WTC11 (cell line): ENCODE data around the gene BASP1. TPM values are rescaled to one million over a fixed set of nuclear protein-coding genes. Genes with fewer than 3 reads are reported as not detected.
A peak's percentile ranks its signal among the peaks of the same experiment; 100 is the strongest.

Experiments used
- ATAC-seq: fragments of 200-7000 bp; cut with Tn5 transposase; 2 replicates; pipeline ENCODE4 v1.10.0; 2021; ENCODE audit warnings: mild to moderate bottlenecking, moderate library complexity
- Bru-seq: library from RNA; stranded (reverse); fragments of 400-500 nt; gene quantifications from one replicate; lab custom pipeline; 2021; lab: Mats Ljungman, UMichigan
- CTCF ChIA-PET: fragments of 300-600 bp; sonication (Branson Sonifier 250); formaldehyde crosslinking; loops from one replicate; lab custom pipeline; 2021; ENCODE audit warnings: antibody characterized with exemption; lab: Charles Lee
- POLR2A ChIA-PET: fragments of 350-600 bp; sonication (Branson Sonifier 250); formaldehyde crosslinking; loops from one replicate; lab custom pipeline; 2021; ENCODE audit warnings: antibody characterized with exemption; lab: Charles Lee
- DNase-seq: peaks from one replicate; pipeline ENCODE4 v3.0.0; 2021; ENCODE audit warnings: low spot score
- H3K27ac Mint-ChIP-seq: 2 replicates; pipeline ENCODE4 v1.8.0; 2021; ENCODE audit warnings: mixed read lengths
- H3K27me3 Mint-ChIP-seq: 2 replicates; pipeline ENCODE4 v1.8.0; 2021; ENCODE audit warnings: low read depth, mild to moderate bottlenecking, moderate library complexity, mixed read lengths
- H3K36me3 Mint-ChIP-seq: 2 replicates; pipeline ENCODE4 v1.8.0; 2021; ENCODE audit warnings: mixed read lengths
- H3K4me1 Mint-ChIP-seq: 2 replicates; pipeline ENCODE4 v1.8.0; 2022; ENCODE audit warnings: mixed read lengths
- H3K4me3 Mint-ChIP-seq: 2 replicates; pipeline ENCODE4 v1.8.0; 2021; ENCODE audit warnings: mild to moderate bottlenecking, moderate library complexity, mixed read lengths
- H3K9me3 Mint-ChIP-seq: 2 replicates; pipeline ENCODE4 v1.8.0; 2021; ENCODE audit warnings: mixed read lengths
- ATF1 ChIP-seq: sonication (generic); formaldehyde crosslinking; IDR thresholded peaks from 2 replicates; pipeline ENCODE4 v1.8.1; 2023; ENCODE audit warnings: mild to moderate bottlenecking, moderate library complexity, missing genetic modification reagents
- CBFB ChIP-seq: sonication (generic); formaldehyde crosslinking; IDR thresholded peaks from 2 replicates; pipeline ENCODE4 v1.8.1; 2022; ENCODE audit warnings: mild to moderate bottlenecking, low read depth, missing genetic modification reagents
- CREM ChIP-seq: sonication (generic); formaldehyde crosslinking; IDR thresholded peaks from 2 replicates; pipeline ENCODE4 v1.8.1; 2022; ENCODE audit warnings: mild to moderate bottlenecking, missing genetic modification reagents, moderate library complexity
- FOXP1 ChIP-seq: sonication (generic); formaldehyde crosslinking; IDR thresholded peaks from 2 replicates; pipeline ENCODE4 v1.8.0; 2022; ENCODE audit warnings: missing genetic modification reagents, mild to moderate bottlenecking, moderate library complexity, borderline replicate concordance
- FOXP4 ChIP-seq: sonication (generic); formaldehyde crosslinking; IDR thresholded peaks from 2 replicates; pipeline ENCODE4 v1.8.0; 2022; ENCODE audit warnings: mild to moderate bottlenecking, missing genetic modification reagents
- IRF1 ChIP-seq: sonication (generic); formaldehyde crosslinking; IDR thresholded peaks from 2 replicates; pipeline ENCODE4 v1.8.0; 2023; ENCODE audit warnings: missing genetic modification reagents
- KAT7 ChIP-seq: sonication (generic); formaldehyde crosslinking; IDR thresholded peaks from 2 replicates; pipeline ENCODE4 v1.8.1; 2023; ENCODE audit warnings: missing genetic modification reagents, mild to moderate bottlenecking, borderline replicate concordance
- USF1 ChIP-seq: sonication (generic); formaldehyde crosslinking; IDR thresholded peaks from 2 replicates; pipeline ENCODE4 v1.8.0; 2022; ENCODE audit warnings: mild to moderate bottlenecking, missing genetic modification reagents
- ZNF396 ChIP-seq: fragments of 250-450 bp; sonication (Bioruptor Pico); IDR thresholded peaks from 2 replicates; pipeline ENCODE4 v1.8.0; 2021; ENCODE audit warnings: mild to moderate bottlenecking, moderate library complexity, borderline replicate concordance
- ZNF416 ChIP-seq: fragments of 250-450 bp; sonication (Bioruptor Pico); IDR thresholded peaks from 2 replicates; pipeline ENCODE4 v1.9.0; 2021; ENCODE audit warnings: mild to moderate bottlenecking, inconsistent platforms
- long read RNA-seq, 3 experiments: library from RNA in 1 of 3; library from capped mRNA in 1 of 3; library from polyadenylated mRNA in 1 of 3; unstranded in 2 of 3; stranded (forward) in 1 of 3; transcript quantifications; one replicate each; pipeline ENCODE4 v2.0.0, GENCODE V29; 2021
- total RNA-seq: library from RNA; stranded (reverse); gene quantifications from 3 replicates; pipeline ENCODE4 v1.2.3, GENCODE V29; 2021
- TF ChIP-seq, protein P1 (sequence below): sonication (generic); formaldehyde crosslinking; IDR thresholded peaks from 2 replicates; pipeline ENCODE4 v1.8.0; 2022; ENCODE audit warnings: missing genetic modification reagents
- TF ChIP-seq, protein P2 (sequence below): sonication (generic); formaldehyde crosslinking; IDR thresholded peaks from 2 replicates; pipeline ENCODE4 v1.8.0; 2022; ENCODE audit warnings: mild to moderate bottlenecking, missing genetic modification reagents
- TF ChIP-seq, protein P3 (sequence below): sonication (generic); formaldehyde crosslinking; IDR thresholded peaks from 2 replicates; pipeline ENCODE4 v1.8.1; 2023; ENCODE audit warnings: mild to moderate bottlenecking, moderate library complexity, missing genetic modification reagents
- TF ChIP-seq, protein P4 (sequence below): sonication (generic); formaldehyde crosslinking; IDR thresholded peaks from 2 replicates; pipeline ENCODE4 v1.8.1; 2022; ENCODE audit warnings: mild to moderate bottlenecking, moderate library complexity, missing genetic modification reagents

The BASP1 gene, protein sequence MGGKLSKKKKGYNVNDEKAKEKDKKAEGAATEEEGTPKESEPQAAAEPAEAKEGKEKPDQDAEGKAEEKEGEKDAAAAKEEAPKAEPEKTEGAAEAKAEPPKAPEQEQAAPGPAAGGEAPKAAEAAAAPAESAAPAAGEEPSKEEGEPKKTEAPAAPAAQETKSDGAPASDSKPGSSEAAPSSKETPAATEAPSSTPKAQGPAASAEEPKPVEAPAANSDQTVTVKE
- 108 to 123 TPM (median 119 TPM) in 3 replicates for total RNA-seq
- Bru-seq, nascent RNA: percentile 92 among the genes with signal in this experiment
- long read RNA-seq, experiment 1, transcript BASP1-201 (2 exons, 1,878 nt): major isoform, 191 of 213 reads
- long read RNA-seq, experiment 1, partial matches to known transcripts: 0 of 213 reads
- long read RNA-seq, experiment 1, other reads (novel, unspliced or antisense): 20 of 213 reads
- long read RNA-seq, experiment 2, transcript BASP1-201 (2 exons, 1,878 nt): major isoform, 27 of 205 reads
- long read RNA-seq, experiment 2, partial matches to known transcripts: 2 of 205 reads
- long read RNA-seq, experiment 2, other reads (novel, unspliced or antisense): 176 of 205 reads
- long read RNA-seq, experiment 3, partial matches to known transcripts: 0 of 78 reads
- long read RNA-seq, experiment 3, other reads (novel, unspliced or antisense): 78 of 78 reads

- ChIA-PET POLR2A (interaction anchor here (0.6 to 3.4 kb wide), 2 partner anchors 184 to 393 kb away, joined by 3 to 17 read pairs; no protein-coding TSS in a partner anchor), CTCF (interaction anchor here (0.6 to 2.8 kb wide), 10 partner anchors 15 to 1676 kb away, joined by 3 to 27 read pairs (median 7); no protein-coding TSS in a partner anchor)
- Mint-ChIP-seq H3K9me3 (no peaks in the 10 kb centered on the region), H3K4me1 (peaks cover 64% of the 10 kb centered on the region), H3K27me3 (no peaks in the 10 kb centered on the region), H3K4me3 (peak within 1 kb of the TSS; percentile 91), H3K36me3 (no peaks in the 10 kb centered on the region), H3K27ac (no peak within 1 kb of the TSS; the same call in 1 of the 2 replicates)
- DNase-seq (peak; percentile 81), ATAC-seq (peak; percentile 31)
- TF ChIP-seq, protein P1, sequence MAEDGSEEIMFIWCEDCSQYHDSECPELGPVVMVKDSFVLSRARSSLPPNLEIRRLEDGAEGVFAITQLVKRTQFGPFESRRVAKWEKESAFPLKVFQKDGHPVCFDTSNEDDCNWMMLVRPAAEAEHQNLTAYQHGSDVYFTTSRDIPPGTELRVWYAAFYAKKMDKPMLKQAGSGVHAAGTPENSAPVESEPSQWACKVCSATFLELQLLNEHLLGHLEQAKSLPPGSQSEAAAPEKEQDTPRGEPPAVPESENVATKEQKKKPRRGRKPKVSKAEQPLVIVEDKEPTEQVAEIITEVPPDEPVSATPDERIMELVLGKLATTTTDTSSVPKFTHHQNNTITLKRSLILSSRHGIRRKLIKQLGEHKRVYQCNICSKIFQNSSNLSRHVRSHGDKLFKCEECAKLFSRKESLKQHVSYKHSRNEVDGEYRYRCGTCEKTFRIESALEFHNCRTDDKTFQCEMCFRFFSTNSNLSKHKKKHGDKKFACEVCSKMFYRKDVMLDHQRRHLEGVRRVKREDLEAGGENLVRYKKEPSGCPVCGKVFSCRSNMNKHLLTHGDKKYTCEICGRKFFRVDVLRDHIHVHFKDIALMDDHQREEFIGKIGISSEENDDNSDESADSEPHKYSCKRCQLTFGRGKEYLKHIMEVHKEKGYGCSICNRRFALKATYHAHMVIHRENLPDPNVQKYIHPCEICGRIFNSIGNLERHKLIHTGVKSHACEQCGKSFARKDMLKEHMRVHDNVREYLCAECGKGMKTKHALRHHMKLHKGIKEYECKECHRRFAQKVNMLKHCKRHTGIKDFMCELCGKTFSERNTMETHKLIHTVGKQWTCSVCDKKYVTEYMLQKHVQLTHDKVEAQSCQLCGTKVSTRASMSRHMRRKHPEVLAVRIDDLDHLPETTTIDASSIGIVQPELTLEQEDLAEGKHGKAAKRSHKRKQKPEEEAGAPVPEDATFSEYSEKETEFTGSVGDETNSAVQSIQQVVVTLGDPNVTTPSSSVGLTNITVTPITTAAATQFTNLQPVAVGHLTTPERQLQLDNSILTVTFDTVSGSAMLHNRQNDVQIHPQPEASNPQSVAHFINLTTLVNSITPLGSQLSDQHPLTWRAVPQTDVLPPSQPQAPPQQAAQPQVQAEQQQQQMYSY (CRISPR knock-in tag): no peak
- TF ChIP-seq, protein P2, sequence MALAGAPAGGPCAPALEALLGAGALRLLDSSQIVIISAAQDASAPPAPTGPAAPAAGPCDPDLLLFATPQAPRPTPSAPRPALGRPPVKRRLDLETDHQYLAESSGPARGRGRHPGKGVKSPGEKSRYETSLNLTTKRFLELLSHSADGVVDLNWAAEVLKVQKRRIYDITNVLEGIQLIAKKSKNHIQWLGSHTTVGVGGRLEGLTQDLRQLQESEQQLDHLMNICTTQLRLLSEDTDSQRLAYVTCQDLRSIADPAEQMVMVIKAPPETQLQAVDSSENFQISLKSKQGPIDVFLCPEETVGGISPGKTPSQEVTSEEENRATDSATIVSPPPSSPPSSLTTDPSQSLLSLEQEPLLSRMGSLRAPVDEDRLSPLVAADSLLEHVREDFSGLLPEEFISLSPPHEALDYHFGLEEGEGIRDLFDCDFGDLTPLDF (CRISPR knock-in tag): 0 out of 2 replicates have a peak, but pooled peaks have one; percentile 28
- TF ChIP-seq, protein P3, sequence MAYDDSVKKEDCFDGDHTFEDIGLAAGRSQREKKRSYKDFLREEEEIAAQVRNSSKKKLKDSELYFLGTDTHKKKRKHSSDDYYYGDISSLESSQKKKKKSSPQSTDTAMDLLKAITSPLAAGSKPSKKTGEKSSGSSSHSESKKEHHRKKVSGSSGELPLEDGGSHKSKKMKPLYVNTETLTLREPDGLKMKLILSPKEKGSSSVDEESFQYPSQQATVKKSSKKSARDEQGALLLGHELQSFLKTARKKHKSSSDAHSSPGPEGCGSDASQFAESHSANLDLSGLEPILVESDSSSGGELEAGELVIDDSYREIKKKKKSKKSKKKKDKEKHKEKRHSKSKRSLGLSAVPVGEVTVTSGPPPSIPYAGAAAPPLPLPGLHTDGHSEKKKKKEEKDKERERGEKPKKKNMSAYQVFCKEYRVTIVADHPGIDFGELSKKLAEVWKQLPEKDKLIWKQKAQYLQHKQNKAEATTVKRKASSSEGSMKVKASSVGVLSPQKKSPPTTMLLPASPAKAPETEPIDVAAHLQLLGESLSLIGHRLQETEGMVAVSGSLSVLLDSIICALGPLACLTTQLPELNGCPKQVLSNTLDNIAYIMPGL (CRISPR knock-in tag): 0 out of 2 replicates have a peak, but pooled peaks have one; percentile 26
- peak; percentile 67; the same call in 1 of the 2 replicates for TF ChIP-seq KAT7
- TF ChIP-seq ATF1 (CRISPR knock-in tag): 0 out of 2 replicates have a peak, but pooled peaks have one; percentile 32
- peak; percentile 29; the same call in 1 of the 2 replicates for TF ChIP-seq FOXP1 (CRISPR knock-in tag)
- TF ChIP-seq CREM (CRISPR knock-in tag): no peak
- TF ChIP-seq, protein P4, sequence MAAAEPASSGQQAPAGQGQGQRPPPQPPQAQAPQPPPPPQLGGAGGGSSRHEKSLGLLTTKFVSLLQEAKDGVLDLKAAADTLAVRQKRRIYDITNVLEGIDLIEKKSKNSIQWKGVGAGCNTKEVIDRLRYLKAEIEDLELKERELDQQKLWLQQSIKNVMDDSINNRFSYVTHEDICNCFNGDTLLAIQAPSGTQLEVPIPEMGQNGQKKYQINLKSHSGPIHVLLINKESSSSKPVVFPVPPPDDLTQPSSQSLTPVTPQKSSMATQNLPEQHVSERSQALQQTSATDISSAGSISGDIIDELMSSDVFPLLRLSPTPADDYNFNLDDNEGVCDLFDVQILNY (CRISPR knock-in tag): no peak
- TF ChIP-seq FOXP4 (CRISPR knock-in tag): peak; percentile 65; the same call in 1 of the 2 replicates
- TF ChIP-seq ZNF416: 0 out of 2 replicates have a peak, but pooled peaks have one; percentile 30
- no peak for TF ChIP-seq CBFB (CRISPR knock-in tag)
- TF ChIP-seq IRF1 (CRISPR knock-in tag): 0 out of 2 replicates have a peak, but pooled peaks have one; percentile 35
- TF ChIP-seq USF1 (CRISPR knock-in tag): 0 out of 2 replicates have a peak, but pooled peaks have one; percentile 10
- TF ChIP-seq ZNF396 (CRISPR knock-in tag): no peak
These were observed at the start of gene BASP1 for GRCh38 chr5:17217493-17218352. TSS of gene BASP1 (plus strand) at chr5:17217631. CDS start at chr5:17275217, 57,586 bp downstream.
